ENCODE measurements around the gene GNG4. TPM values are rescaled to one million over a fixed set of nuclear protein-coding genes. Genes with fewer than 3 reads are reported as not detected.
"Not testable (repeated sequence)": the region's sequence is repeated elsewhere in the genome, so short reads cannot be mapped to it uniquely, and the experiment has no call there.

Gene GNG4
- total and polyA plus RNA-seq, 9 of the 15 experiments (the other 6 are each of a cell fraction or from before 2014, with no cell fraction given) = 0.06 to 0.58 (median 0.08) TPM; not detected in 4

DNA sequence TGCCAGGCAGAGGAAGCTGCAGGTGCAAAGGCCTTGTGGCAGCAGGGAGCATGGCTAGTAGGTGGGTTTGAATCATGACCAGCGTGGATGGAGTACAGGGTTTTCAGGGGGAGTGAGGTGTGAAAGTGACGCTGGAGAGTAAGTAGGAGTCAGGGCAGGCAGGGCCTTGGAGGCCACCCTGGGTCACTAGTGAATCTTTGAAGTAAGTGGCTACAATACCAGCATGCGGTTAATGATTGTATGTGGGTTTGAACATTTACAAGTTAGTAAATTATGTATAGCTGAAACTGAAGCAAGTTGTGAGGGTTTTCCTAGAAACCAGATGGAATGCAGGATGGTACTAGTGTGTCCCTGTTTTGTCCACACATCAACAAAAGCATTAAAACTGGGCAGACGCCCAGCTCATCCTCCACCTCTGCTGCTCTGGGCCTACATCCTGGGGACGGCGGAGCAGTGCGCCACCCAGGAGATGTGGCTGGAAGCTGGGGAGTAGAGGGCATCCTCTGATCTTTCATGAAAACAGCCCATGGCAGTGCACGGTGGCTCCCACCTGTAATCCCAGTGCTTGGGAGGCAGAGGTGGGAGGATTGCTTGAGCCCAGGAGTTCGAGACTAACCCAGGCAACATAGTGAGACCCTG lies 104.2 kb downstream of the GNG4 start (continued):
- TF ChIP-seq ZNF717 (CRISPR knock-in tag; IDR thresholded peaks at IDR 0.05) (no peak), HNRNPLL (IDR thresholded peaks at IDR 0.05; ENCODE audit: low read depth, low read length, poor library complexity, severe bottlenecking) (no peak), TAF7 (tag; IDR thresholded peaks at IDR 0.05) (no peak), ZSCAN32 (CRISPR knock-in tag; IDR thresholded peaks at IDR 0.05) (no peak)

GRCh38 chr1:235542845-235543244 lies 106.7 kb downstream of the GNG4 start:
- H3K4me2 ChIP-seq (ENCODE audit: insufficient read depth, low read length); H3K9me1 ChIP-seq (ENCODE audit: control insufficient read depth, insufficient read depth, low read length); H3K4me3 ChIP-seq; H3K79me2 ChIP-seq (ENCODE audit: control insufficient read depth, insufficient read depth, low read length); H3K9me3 ChIP-seq (replicated peaks; ENCODE audit: control insufficient read depth, insufficient read depth, low read depth, low read length); ATAC-seq; H3K9ac ChIP-seq (ENCODE audit: insufficient read depth in 1 of 2, low read depth in 2 of 2, low read length in 2 of 2); H2AFZ ChIP-seq (ENCODE audit: low read depth, low read length); H3K36me3 ChIP-seq (ENCODE audit: control insufficient read depth, insufficient read depth, low read length); H3K4me1 ChIP-seq (replicated peaks in 1 of 2; ENCODE audit: control insufficient read depth in 2 of 2, insufficient read depth in 2 of 2, low read length in 2 of 2); H3K27ac ChIP-seq (ENCODE audit: extremely low read depth, low read depth, low read length); CTCF ChIA-PET (ENCODE audit: low intra/inter-chr PET ratio); FAIRE-seq; H4K20me1 ChIP-seq (replicated peaks; ENCODE audit: control insufficient read depth, insufficient read depth, low read length); BruUV-seq (replicated peaks); DNase-seq (ENCODE audit: extremely low read depth in 1 of 4, low spot score in 3 of 4); in situ Hi-C loops (cut with MboI); intact Hi-C loops (cut with micrococcal nuclease): not testable (repeated sequence)
- WGBS (ENCODE audit: insufficient coverage, low coverage, missing lambda C conversion rate) = 3% methylated on average over 5 of the region's 7 CpGs
- peaks cover 29 to 40% of the 10 kb centered on the region in 2 experiments for H3K27me3 ChIP-seq (ENCODE audit: control insufficient read depth in 2 of 2, insufficient read depth in 2 of 2, low read length in 2 of 2)
- POLR2A ChIA-PET = interaction anchor here (1.1 kb wide), 1 partner anchor 34 kb away, joined by 3 read pairs; no protein-coding TSS in a partner anchor

Measured in K562 (cell line).